ENCODE results near the gene PDE7B. TPM values are rescaled to one million over a fixed set of nuclear protein-coding genes. Genes with fewer than 3 reads are reported as not detected.

PDE7B gene
- total RNA-seq, 2 experiments from 2014 or later, result not detected

DNA sequence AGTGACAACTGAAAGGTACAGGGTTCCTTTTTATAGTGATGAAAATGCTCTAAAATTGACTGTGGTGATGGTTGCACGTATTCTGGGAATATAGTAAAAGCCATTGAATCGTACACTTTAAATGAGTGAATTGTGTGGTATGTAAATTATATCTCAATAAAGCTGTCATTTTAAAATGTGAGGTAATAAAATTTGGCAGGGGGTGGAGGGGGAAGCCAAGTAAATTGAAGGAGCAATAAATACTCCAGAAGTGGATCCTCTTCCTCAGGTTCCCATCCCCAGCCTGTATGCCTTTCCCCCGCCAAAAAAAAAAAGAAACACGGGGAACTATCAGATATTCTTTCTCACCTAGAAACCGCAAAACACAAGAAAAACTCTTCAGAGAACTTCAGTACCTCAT lies 237.2 kb downstream of the PDE7B start:
- Histone ChIP-seq H3K9me2 (ENCODE audit: insufficient read depth, low read length) (no peaks in the 10 kb centered on the region), H3K79me2 (ENCODE audit: insufficient read depth, low read depth, low read length) (no peaks in the 10 kb centered on the region), H2AFZ (ENCODE audit: low read length) (no peak overlapping the region), H3K4me2 (ENCODE audit: low read length) (no peak overlapping the region), H3K9me3 (ENCODE audit: low read length) (no peaks in the 10 kb centered on the region), H3K36me3 (ENCODE audit: insufficient read depth, low read length) (no peaks in the 10 kb centered on the region), H4K20me1 (ENCODE audit: insufficient read depth, low read length) (no peaks in the 10 kb centered on the region), H3K27ac (ENCODE audit: low read depth, low read length, poor library complexity, severe bottlenecking) (no peak overlapping the region), H3K4me3 (ENCODE audit: low read depth, low read length, poor library complexity, severe bottlenecking) (no peak overlapping the region), H3K4me1 (ENCODE audit: insufficient read depth, low read length, poor library complexity, severe bottlenecking) (no peaks in the 10 kb centered on the region)
- intact Hi-C loops (cut with micrococcal nuclease; ENCODE audit: unreplicated experiment), result no loop called here
- CTCF ChIA-PET (ENCODE audit: unreplicated experiment), result no interaction called here
- DNase-seq (ENCODE audit: low spot score), result no peak
- no TSS peak for BruUV-seq (replicated peaks)
- POLR2A ChIA-PET, result interaction anchor here (0.7 kb wide), 1 partner anchor 22 kb away, joined by 3 read pairs; no protein-coding TSS in a partner anchor
- TF ChIP-seq EZH2phosphoT487 (IDR thresholded peaks at IDR 0.05; ENCODE audit: borderline replicate concordance, low read depth, low read length), result no peak
- TF ChIP-seq, protein P1, sequence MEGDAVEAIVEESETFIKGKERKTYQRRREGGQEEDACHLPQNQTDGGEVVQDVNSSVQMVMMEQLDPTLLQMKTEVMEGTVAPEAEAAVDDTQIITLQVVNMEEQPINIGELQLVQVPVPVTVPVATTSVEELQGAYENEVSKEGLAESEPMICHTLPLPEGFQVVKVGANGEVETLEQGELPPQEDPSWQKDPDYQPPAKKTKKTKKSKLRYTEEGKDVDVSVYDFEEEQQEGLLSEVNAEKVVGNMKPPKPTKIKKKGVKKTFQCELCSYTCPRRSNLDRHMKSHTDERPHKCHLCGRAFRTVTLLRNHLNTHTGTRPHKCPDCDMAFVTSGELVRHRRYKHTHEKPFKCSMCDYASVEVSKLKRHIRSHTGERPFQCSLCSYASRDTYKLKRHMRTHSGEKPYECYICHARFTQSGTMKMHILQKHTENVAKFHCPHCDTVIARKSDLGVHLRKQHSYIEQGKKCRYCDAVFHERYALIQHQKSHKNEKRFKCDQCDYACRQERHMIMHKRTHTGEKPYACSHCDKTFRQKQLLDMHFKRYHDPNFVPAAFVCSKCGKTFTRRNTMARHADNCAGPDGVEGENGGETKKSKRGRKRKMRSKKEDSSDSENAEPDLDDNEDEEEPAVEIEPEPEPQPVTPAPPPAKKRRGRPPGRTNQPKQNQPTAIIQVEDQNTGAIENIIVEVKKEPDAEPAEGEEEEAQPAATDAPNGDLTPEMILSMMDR (conservative IDR thresholded peaks at IDR 0.05; ENCODE audit: low read length), result no peak

DNA sequence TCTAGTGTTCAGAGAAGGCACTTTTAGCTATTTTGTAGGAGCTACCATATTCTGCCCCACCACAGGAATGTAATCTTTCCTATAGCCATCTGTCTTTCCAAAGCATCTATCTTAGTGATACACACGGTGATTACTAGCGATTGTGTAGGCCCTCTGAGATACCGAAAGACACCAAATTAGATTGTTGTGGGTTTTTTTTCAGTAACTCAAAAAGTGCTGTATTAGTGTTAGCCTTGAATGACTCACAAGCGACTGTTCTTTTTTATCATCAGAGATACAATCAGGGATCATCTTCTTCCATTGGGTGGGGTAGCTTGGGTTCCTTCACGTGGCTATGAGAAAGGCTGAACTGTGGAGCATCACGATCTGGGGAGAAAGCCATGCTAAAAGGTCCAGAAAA lies 238.4 kb downstream of the PDE7B start:
- intact Hi-C loops (cut with micrococcal nuclease; ENCODE audit: unreplicated experiment), result no loop called here
- CTCF ChIA-PET (ENCODE audit: unreplicated experiment), result no interaction called here
- POLR2A ChIA-PET, result no interaction called here
- Histone ChIP-seq H2AFZ (ENCODE audit: low read length) (no peak overlapping the region), H3K9me3 (ENCODE audit: low read length) (no peaks in the 10 kb centered on the region), H3K4me2 (ENCODE audit: low read length) (no peak overlapping the region), H3K9me2 (ENCODE audit: insufficient read depth, low read length) (no peaks in the 10 kb centered on the region), H3K27ac (ENCODE audit: low read depth, low read length, poor library complexity, severe bottlenecking) (no peak overlapping the region), H3K4me3 (ENCODE audit: low read depth, low read length, poor library complexity, severe bottlenecking) (no peak overlapping the region), H3K36me3 (ENCODE audit: insufficient read depth, low read length) (no peaks in the 10 kb centered on the region), H4K20me1 (ENCODE audit: insufficient read depth, low read length) (no peaks in the 10 kb centered on the region), H3K4me1 (ENCODE audit: insufficient read depth, low read length, poor library complexity, severe bottlenecking) (no peaks in the 10 kb centered on the region), H3K79me2 (ENCODE audit: insufficient read depth, low read depth, low read length) (no peaks in the 10 kb centered on the region)
- no TSS peak for BruUV-seq (replicated peaks)
- no peak for DNase-seq (ENCODE audit: low spot score)
- TF ChIP-seq, protein P1 (conservative IDR thresholded peaks at IDR 0.05; ENCODE audit: low read length), result no peak
- TF ChIP-seq EZH2phosphoT487 (IDR thresholded peaks at IDR 0.05; ENCODE audit: borderline replicate concordance, low read depth, low read length), result no peak

DNA sequence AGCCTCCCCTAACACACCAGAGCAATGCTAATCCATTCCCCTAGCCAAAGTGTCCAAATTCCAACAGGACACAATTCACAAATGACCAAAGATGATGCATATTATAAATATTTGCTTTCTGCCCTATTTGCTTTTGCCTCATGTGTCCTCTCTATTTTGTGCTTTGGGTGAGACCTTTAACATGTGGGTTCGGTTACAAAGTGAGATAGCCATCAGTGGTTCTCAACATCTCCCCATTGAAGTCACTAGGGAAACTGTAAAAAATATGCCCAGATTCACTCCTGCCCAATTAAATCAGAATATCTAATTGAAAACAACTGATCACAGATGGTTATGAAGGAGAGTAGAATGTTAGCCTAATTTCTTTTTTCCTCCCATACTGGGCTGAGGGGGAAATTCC lies 239.4 kb downstream of the PDE7B start:
- H3K4me2 ChIP-seq (ENCODE audit: low read length), result no peak overlapping the region
- H2AFZ ChIP-seq (ENCODE audit: low read length), result no peak overlapping the region
- H3K27ac ChIP-seq (ENCODE audit: low read depth, low read length, poor library complexity, severe bottlenecking), result no peak overlapping the region
- H3K36me3 ChIP-seq (ENCODE audit: insufficient read depth, low read length), result no peaks in the 10 kb centered on the region
- no peak overlapping the region for H3K4me3 ChIP-seq (ENCODE audit: low read depth, low read length, poor library complexity, severe bottlenecking)
- no TSS peak for BruUV-seq (replicated peaks)
- POLR2A ChIA-PET, result no interaction called here
- DNase-seq (ENCODE audit: low spot score), result no peak
- H3K79me2 ChIP-seq (ENCODE audit: insufficient read depth, low read depth, low read length), result no peaks in the 10 kb centered on the region
- no peaks in the 10 kb centered on the region for H4K20me1 ChIP-seq (ENCODE audit: insufficient read depth, low read length)
- no peaks in the 10 kb centered on the region for H3K9me3 ChIP-seq (ENCODE audit: low read length)
- no peak for TF ChIP-seq EZH2phosphoT487 (IDR thresholded peaks at IDR 0.05; ENCODE audit: borderline replicate concordance, low read depth, low read length)
- TF ChIP-seq, protein P1 (conservative IDR thresholded peaks at IDR 0.05; ENCODE audit: low read length), result no peak
- H3K9me2 ChIP-seq (ENCODE audit: insufficient read depth, low read length), result no peaks in the 10 kb centered on the region
- CTCF ChIA-PET (ENCODE audit: unreplicated experiment), result no interaction called here
- no peaks in the 10 kb centered on the region for H3K4me1 ChIP-seq (ENCODE audit: insufficient read depth, low read length, poor library complexity, severe bottlenecking)
- intact Hi-C loops (cut with micrococcal nuclease; ENCODE audit: unreplicated experiment), result no loop called here

All from OCI-LY7 (cell line).